Adrenal gland (tissue), 5 donors: Measurements from ENCODE around the gene TFF1.

Source experiments
- POLR2A ChIP-seq, 2 donors: fragments of 450-650 bp; IDR thresholded peaks; one replicate each; pipeline ENCODE4 v1.6.1; 2017; ENCODE audit warnings: antibody characterized with exemption in 2 of 2, mild to moderate bottlenecking in 2 of 2, moderate library complexity in 1 of 2
- TF ChIP-seq, protein P1 (sequence below), 6 experiments: fragments of 450-650 bp in 4 of 6; fragments of 200-600 bp in 2 of 6; sonication (generic) in 1 of 6; IDR thresholded peaks; 1 replicate in 5 of 6; 2 replicates in 1 of 6; pipeline versions ENCODE4 v1.5.1 to v1.8.0; 2016 to 2021; ENCODE audit warnings: antibody characterized with exemption in 6 of 6, mild to moderate bottlenecking in 2 of 6, moderate library complexity in 1 of 6
- donor health status: DM: no; HTN: no; CAD: no.

DNA sequence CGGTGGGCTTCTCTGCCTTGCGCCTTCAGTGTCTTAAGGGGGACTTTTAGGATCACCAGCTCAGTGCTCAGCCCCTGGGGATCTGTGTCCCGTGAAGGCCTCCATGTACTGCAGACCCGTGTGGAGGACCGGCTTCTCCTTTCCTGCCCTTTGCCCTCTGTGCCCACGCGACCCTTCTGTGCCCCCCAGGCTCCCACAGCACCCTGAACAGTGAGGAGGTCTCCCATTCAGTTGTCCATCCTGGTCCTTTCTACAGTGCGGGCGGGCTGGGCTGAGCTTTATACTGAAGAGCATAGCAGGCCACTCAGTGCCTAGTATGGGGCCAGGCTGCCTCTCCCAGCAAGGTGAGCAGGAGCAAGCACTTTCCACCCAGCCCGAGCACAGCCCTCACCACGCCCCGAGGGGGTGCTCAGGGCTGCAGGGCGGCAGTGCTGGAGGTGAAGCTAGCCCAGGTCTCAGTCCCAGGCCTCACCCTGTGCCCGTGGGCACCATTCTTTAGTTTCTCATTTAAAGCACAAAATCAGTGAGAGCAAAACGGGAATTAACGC is 7.6 kb upstream of the TFF1 start:
- TF ChIP-seq, protein P1, sequence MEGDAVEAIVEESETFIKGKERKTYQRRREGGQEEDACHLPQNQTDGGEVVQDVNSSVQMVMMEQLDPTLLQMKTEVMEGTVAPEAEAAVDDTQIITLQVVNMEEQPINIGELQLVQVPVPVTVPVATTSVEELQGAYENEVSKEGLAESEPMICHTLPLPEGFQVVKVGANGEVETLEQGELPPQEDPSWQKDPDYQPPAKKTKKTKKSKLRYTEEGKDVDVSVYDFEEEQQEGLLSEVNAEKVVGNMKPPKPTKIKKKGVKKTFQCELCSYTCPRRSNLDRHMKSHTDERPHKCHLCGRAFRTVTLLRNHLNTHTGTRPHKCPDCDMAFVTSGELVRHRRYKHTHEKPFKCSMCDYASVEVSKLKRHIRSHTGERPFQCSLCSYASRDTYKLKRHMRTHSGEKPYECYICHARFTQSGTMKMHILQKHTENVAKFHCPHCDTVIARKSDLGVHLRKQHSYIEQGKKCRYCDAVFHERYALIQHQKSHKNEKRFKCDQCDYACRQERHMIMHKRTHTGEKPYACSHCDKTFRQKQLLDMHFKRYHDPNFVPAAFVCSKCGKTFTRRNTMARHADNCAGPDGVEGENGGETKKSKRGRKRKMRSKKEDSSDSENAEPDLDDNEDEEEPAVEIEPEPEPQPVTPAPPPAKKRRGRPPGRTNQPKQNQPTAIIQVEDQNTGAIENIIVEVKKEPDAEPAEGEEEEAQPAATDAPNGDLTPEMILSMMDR (IDR thresholded peaks at IDR 0.05): no peak
- no peak for TF ChIP-seq POLR2A (IDR thresholded peaks at IDR 0.05)
